Calu3 (cell line): ENCODE data around the gene CMIP. TPM values are rescaled to one million over a fixed set of nuclear protein-coding genes. Genes with fewer than 3 reads are reported as not detected.
A peak's percentile ranks its signal among the peaks of the same experiment; 100 is the strongest.

Experiments
- BruUV-seq: library from RNA; stranded (reverse); fragments of 400-500 nt; replicated peaks from 2 replicates; lab custom pipeline; 2021; lab: Mats Ljungman, UMichigan
- CTCF ChIA-PET: fragments of 300-600 bp; sonication (Branson Sonifier 250); formaldehyde crosslinking; loops from one replicate; lab custom pipeline; 2022; ENCODE audit warnings: antibody characterized with exemption; lab: Charles Lee
- DNase-seq: peaks from one replicate; pipeline ENCODE4 v3.0.0; 2022
- H3K27ac Mint-ChIP-seq: one replicate; pipeline ENCODE4 v1.8.0; 2022; ENCODE audit warnings: mixed read lengths; ENCODE audit not compliant: unreplicated experiment
- H3K27me3 Mint-ChIP-seq: one replicate; pipeline ENCODE4 v1.8.0; 2022; ENCODE audit warnings: mixed read lengths; ENCODE audit not compliant: unreplicated experiment
- H3K36me3 Mint-ChIP-seq: one replicate; pipeline ENCODE4 v1.8.0; 2022; ENCODE audit warnings: mild to moderate bottlenecking, moderate library complexity, mixed read lengths; ENCODE audit not compliant: insufficient read depth, unreplicated experiment
- H3K4me1 Mint-ChIP-seq: one replicate; pipeline ENCODE4 v1.8.0; 2022; ENCODE audit warnings: mild to moderate bottlenecking, low read depth, mixed read lengths; ENCODE audit not compliant: unreplicated experiment
- H3K4me3 Mint-ChIP-seq: one replicate; pipeline ENCODE4 v1.8.0; 2022; ENCODE audit warnings: mild to moderate bottlenecking, low read depth, moderate library complexity, mixed read lengths; ENCODE audit not compliant: unreplicated experiment
- H3K9me3 Mint-ChIP-seq: one replicate; pipeline ENCODE4 v1.8.0; 2022; ENCODE audit warnings: low read depth, mixed read lengths; ENCODE audit not compliant: unreplicated experiment
- intact Hi-C: fragments of 100-400 bp; cut with micrococcal nuclease; formaldehyde crosslinking; loops from one replicate; pipeline ENCODE4 v1.10.0; 2022; ENCODE audit not compliant: unreplicated experiment
- total RNA-seq: library from RNA; stranded (reverse); gene quantifications from 2 replicates; pipeline ENCODE4 v1.2.3, GENCODE V29; 2022
- TF ChIP-seq, protein P1 (sequence below): fragments of 200-600 bp; IDR thresholded peaks from one replicate; pipeline ENCODE4 v1.8.0; 2022; ENCODE audit warnings: antibody characterized with exemption; ENCODE audit not compliant: unreplicated experiment

Gene CMIP
- total RNA-seq, 1 experiment from 2014 or later: 82.7 TPM

DNA sequence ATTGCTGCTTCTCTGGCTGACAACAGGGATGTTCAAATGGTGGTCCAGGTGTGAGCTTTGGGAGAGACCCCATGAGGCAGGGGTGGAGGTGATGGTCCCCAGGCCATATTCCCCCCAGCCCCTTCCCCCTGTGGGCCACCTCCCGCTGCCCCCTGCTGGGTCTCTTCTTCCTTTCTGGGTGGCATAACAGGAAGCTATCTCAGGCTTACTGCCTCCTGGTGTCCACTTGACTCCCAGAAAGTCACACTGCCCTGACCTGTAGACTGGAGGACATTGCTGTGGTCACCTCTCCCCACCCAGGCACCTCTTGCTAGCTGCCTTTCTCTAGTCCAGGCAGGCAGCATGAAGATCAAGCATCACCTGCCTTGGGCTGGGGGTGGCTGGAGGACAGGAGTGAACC lies 288.1 kb downstream of the CMIP start:
- H3K9me3 Mint-ChIP-seq: peaks cover 4% of the 10 kb centered on the region
- no peak overlapping the region for H3K27ac Mint-ChIP-seq
- CTCF ChIA-PET: interaction anchor here (0.8 kb wide), 1 partner anchor 20 kb away, joined by 6 read pairs; no protein-coding TSS in a partner anchor
- H3K4me3 Mint-ChIP-seq: no peak overlapping the region
- intact Hi-C loops: loop anchor here (10.0 kb wide), 1 partner anchor 698 kb away; the partner anchor contains the start of gene ATMIN
- H3K36me3 Mint-ChIP-seq: peaks cover 16% of the 10 kb centered on the region
- H3K27me3 Mint-ChIP-seq: peaks cover 13% of the 10 kb centered on the region
- TF ChIP-seq, protein P1, sequence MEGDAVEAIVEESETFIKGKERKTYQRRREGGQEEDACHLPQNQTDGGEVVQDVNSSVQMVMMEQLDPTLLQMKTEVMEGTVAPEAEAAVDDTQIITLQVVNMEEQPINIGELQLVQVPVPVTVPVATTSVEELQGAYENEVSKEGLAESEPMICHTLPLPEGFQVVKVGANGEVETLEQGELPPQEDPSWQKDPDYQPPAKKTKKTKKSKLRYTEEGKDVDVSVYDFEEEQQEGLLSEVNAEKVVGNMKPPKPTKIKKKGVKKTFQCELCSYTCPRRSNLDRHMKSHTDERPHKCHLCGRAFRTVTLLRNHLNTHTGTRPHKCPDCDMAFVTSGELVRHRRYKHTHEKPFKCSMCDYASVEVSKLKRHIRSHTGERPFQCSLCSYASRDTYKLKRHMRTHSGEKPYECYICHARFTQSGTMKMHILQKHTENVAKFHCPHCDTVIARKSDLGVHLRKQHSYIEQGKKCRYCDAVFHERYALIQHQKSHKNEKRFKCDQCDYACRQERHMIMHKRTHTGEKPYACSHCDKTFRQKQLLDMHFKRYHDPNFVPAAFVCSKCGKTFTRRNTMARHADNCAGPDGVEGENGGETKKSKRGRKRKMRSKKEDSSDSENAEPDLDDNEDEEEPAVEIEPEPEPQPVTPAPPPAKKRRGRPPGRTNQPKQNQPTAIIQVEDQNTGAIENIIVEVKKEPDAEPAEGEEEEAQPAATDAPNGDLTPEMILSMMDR: peak; percentile 23
- H3K4me1 Mint-ChIP-seq: peaks cover 14% of the 10 kb centered on the region
- no TSS peak for BruUV-seq
- DNase-seq: no peak

DNA sequence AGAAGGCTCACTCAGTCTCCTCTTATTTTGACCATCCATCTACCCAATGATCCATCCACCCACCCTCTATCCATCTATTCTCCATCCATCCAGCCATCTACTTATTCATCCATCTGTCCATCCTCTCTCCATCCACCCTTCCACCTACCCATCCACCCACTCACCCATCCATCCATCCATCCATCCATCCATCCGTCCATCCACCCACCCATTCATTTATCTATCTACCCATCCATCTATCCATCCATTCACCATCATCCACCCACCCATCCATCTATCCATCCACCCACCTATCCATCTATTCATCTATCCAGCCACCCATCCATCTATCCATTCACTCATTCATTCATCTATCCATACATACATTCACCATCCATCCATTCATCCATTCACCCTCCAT lies 288.7 kb downstream of the CMIP start:
- Mint-ChIP-seq H3K27me3 (peaks cover 13% of the 10 kb centered on the region), H3K4me1 (peaks cover 14% of the 10 kb centered on the region), H3K36me3 (peaks cover 16% of the 10 kb centered on the region), H3K27ac (no peak overlapping the region), H3K9me3 (peaks cover 4% of the 10 kb centered on the region), H3K4me3 (no peak overlapping the region)
- BruUV-seq: no TSS peak
- intact Hi-C loops: loop anchor here (10.0 kb wide), 1 partner anchor 698 kb away; the partner anchor contains the start of gene ATMIN
- CTCF ChIA-PET: interaction anchor here (0.8 kb wide), 1 partner anchor 20 kb away, joined by 6 read pairs; no protein-coding TSS in a partner anchor
- TF ChIP-seq, protein P1: no peak
- no peak for DNase-seq

DNA sequence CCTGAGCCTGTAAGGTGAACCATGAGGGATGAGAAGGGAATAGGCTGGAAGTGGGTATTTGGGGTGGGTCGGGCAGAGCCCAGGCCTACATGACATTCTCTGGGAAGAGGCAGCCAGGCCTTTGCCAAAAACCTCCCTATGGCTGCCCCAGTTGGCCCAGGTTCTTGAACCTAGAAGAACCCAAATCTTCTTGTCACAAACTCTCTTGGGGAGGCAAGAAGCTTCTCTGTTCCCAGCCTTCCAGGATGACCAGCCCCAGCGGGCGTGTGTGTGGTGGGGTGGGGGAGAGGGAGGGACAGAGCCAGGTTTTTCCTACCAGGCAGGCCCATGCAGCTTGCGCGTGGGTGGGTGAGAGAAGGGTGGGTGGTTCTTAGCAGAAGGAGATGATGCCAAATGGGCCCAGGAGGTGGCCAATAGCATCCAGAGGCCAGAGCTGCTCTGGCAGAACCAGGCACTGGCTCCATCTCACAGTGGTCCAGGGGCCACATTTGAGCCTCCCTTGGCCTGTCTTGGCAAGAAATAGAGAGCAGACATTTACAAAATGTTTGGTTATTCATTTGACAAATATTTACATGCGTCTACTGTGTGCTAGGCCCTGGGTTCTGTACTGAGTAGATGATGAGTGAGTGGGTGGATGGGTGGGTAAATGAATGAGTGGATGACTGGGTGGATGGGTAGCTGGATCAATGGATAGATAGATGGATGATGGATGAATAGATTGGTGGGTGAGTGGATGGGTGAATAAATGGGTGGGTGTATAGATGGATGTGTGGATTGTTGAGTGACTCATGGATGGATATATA lies 290.2 kb downstream of the CMIP start:
- Mint-ChIP-seq H3K27ac (no peak overlapping the region), H3K4me1 (peaks cover 7% of the 10 kb centered on the region), H3K27me3 (peaks cover 13% of the 10 kb centered on the region), H3K36me3 (peaks cover 11% of the 10 kb centered on the region), H3K4me3 (no peak overlapping the region), H3K9me3 (peaks cover 4% of the 10 kb centered on the region)
- TF ChIP-seq, protein P1: no peak
- DNase-seq: no peak
- intact Hi-C loops: loop anchor here (5.0 to 10.0 kb wide), 2 partner anchors 528 to 700 kb away; partner anchors contain the start of gene ATMIN
- CTCF ChIA-PET: interaction anchor here (0.7 to 0.9 kb wide), 2 partner anchors 17 to 33 kb away, joined by 3 read pairs; no protein-coding TSS in a partner anchor
- no TSS peak for BruUV-seq

DNA sequence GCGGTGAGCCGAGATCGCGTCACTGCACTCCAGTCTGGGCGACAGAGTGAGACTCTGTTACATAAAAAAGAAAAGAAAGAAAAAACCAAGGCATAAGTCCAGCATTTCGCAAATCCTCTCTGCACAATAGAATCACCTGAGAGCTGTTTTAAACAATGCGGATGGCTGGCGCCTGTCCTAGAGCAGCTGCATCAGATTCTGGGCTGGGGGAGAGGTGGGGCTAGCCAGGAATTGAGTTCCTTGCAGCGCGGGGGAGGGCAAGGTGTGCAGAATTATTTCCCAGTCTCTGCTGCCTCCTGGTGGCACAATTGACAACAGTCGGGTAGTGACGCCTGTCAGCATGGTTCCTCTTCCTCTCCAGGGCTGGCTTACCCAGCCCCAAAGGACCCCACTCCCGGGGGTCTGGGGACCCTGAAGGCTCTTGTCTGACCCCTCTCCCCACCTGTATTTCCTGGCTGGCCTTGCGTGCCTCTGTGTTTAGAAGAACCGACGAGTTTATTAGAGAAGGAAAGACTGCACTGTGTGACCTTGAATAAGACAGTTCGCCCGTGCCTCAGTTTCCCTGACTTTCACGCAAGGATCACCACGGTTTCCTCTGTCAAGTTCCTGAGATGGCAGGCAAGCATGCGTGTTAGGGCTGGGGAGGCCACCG lies 293.4 kb downstream of the CMIP start:
- intact Hi-C loops: loop anchor here (1.0 to 10.0 kb wide), 4 partner anchors 335 to 703 kb away; partner anchors contain the start of gene ATMIN
- TF ChIP-seq, protein P1: peak; percentile 94
- Mint-ChIP-seq H3K9me3 (peaks cover 4% of the 10 kb centered on the region), H3K36me3 (no peaks in the 10 kb centered on the region), H3K4me3 (peak overlapping the region; percentile 53), H3K27ac (no peak overlapping the region), H3K27me3 (peaks cover 11% of the 10 kb centered on the region), H3K4me1 (no peaks in the 10 kb centered on the region)
- peak; percentile 92 for DNase-seq
- no TSS peak for BruUV-seq
- CTCF ChIA-PET: interaction anchor here (0.6 to 1.0 kb wide), 3 partner anchors 24 to 372 kb away, joined by 3 to 4 read pairs (median 3); no protein-coding TSS in a partner anchor
